NT2/D1 (cell line): ENCODE measurements around the gene FLNC.

ENCODE experiments used
- SUZ12 ChIP-seq: IDR thresholded peaks from 2 replicates; pipeline ENCODE4 v1.6.1; 2011; ENCODE audit not compliant: insufficient read length, insufficient read depth; ENCODE audit errors: extremely low read depth
- YY1 ChIP-seq: IDR thresholded peaks from 2 replicates; pipeline ENCODE4 v1.6.1; 2011; ENCODE audit not compliant: insufficient read length, insufficient read depth
- ZNF274 ChIP-seq: IDR thresholded peaks from 2 replicates; pipeline ENCODE4 v1.6.1; 2011; ENCODE audit warnings: mild to moderate bottlenecking, low read depth, low read length

DNA sequence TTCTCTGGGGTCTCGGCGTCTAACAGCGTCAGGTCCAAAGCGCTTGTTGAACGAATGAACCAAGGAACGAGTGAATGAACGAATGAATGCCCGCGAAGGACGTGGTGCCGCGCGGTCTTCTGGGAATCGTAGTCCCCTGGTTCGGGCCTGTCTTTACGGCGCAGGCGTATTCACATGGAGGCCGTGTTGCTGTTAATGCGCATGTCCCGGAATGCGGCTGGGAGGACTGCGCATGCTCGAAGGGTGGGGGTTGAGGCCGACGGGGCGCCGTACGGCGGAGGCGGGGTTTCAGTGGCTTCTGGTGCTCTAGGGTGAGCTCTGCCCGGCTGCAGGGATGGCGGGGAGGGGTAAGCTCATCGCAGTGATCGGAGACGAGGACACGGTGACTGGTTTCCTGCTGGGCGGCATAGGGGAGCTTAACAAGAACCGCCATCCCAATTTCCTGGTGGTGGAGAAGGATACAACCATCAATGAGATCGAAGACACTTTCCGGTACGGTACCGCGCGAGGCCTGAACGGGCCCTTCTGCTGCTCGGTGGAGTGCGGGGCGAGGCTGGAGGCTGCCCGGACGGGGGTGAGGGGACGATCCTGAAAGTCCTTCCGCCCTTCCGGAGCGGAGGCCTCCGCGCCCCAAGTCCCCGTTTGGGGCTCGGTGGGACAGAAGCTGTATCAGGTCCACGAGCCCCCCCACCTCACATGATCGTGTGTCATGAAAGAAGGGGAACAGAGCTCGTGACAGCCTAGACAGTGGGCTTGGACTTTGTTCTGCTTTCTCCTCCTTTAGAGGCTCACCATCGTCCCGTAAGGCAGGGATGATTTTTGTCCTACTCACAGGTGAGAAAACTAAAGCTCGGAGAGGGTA lies 32.6 kb downstream of the FLNC start, which contains the start of gene ATP6V1F:
- no peak for TF ChIP-seq SUZ12
- TF ChIP-seq YY1: no peak
- no peak for TF ChIP-seq ZNF274
